Effector CD4-positive, alpha-beta T cell (primary cell): ENCODE data around the gene ACVR1.

Experiments used
- DNase-seq: peaks from one replicate; pipeline ENCODE4 v3.0.0-alpha.2; 2020

The ACVR1 gene

GRCh38 chr2:157692768-157693167 is 183.4 kb downstream of the ACVR1 start:
- DNase-seq, result no peak

DNA sequence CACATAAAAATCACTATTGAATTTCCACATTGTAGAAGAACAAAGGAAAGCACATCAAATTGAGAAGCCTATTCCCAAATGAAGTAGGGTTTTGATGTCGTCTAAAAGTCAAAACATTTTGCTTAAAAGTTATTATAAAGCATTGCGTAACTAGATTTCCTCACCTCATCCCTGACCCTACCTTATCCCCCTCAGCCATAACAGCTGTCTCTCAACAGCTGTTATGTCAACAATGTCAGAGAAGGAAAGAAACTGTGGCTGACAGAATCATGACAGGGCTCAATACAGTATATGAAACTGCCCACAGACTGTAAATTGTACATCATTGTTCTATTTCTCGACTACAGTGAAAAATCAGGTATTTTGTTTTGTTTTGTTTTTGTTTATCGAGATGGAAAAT is 184.4 kb downstream of the ACVR1 start:
- DNase-seq, result no peak

- no peak for DNase-seq
These were observed 185.0 kb downstream of the ACVR1 start for GRCh38 chr2:157691131-157691530.
